SK-N-SH treated with all-trans-retinoic acid at 6 μM for 48 hours (cell line): ENCODE measurements around the gene ITGB2.

Source experiments
- ARNTL ChIP-seq: fragments of 450-650 bp; formaldehyde crosslinking; IDR thresholded peaks from 2 replicates; pipeline ENCODE4 v1.5.0; 2020; ENCODE audit warnings: low read depth, mild to moderate bottlenecking, moderate library complexity, borderline replicate concordance
- CSDC2 ChIP-seq: fragments of 250-450 bp; sonication (Bioruptor Pico); IDR thresholded peaks from 2 replicates; pipeline ENCODE4 v1.5.0; 2020; ENCODE audit warnings: mild to moderate bottlenecking, moderate library complexity
- PPARA ChIP-seq: fragments of 250-450 bp; sonication (Bioruptor Pico); IDR thresholded peaks from 2 replicates; pipeline ENCODE4 v1.5.0; 2020; ENCODE audit warnings: mild to moderate bottlenecking, borderline replicate concordance
- SNAI2 ChIP-seq: fragments of 250-450 bp; sonication (Bioruptor Pico); IDR thresholded peaks from 2 replicates; pipeline ENCODE4 v1.5.0; 2020; ENCODE audit warnings: mild to moderate bottlenecking, moderate library complexity
- TCF4 ChIP-seq: fragments of 250-450 bp; sonication (Bioruptor Pico); IDR thresholded peaks from 2 replicates; pipeline ENCODE4 v1.8.0; 2021; ENCODE audit warnings: mild to moderate bottlenecking, moderate library complexity, borderline replicate concordance
- ZC3H10 ChIP-seq: fragments of 250-450 bp; sonication (Bioruptor Pico); IDR thresholded peaks from 2 replicates; pipeline ENCODE4 v1.5.1; 2021; ENCODE audit warnings: mild to moderate bottlenecking, moderate library complexity
- TF ChIP-seq, protein P1 (sequence below): fragments of 250-450 bp; sonication (Bioruptor Pico); IDR thresholded peaks from 2 replicates; pipeline ENCODE4 v1.8.0; 2021; ENCODE audit warnings: low read depth, mild to moderate bottlenecking, moderate library complexity, borderline replicate concordance

DNA sequence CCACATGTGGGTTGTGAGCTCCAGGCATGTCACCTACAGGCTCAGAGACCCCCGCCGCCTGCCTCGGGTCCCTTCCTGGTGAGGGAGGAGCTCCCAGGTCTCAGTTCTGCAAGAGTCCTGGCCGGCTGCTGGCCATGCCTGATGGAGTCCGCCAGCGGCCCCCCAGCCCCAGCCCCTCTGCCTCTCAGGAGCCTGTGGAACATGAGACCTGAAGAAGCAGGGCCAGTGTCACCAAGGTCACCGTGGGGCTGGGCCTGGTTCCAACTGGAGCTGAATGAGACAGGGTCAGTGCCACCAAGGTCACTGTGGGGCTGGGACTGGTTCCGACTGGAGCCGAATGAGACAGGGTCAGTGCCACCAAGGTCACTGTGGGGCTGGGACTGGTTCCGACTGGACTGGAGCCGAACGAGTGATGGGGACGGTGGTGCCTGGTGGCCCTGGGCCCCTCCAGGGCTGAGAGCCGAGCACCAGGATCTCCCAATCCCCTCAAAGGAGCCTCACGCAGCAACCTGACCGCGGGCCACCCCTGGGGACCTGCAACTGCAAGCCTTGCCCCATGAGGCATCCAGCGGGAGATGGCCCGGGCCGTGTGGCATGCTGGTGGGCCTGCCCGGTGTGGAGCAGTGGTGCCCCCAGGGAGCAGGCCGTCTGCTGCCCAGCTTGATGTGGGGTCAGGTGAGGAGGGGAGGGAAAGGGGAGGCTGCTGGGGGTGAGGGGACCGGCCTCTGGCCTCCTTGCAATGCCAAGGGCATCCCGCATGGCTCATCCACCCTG is 32.7 kb downstream of the ITGB2 start:
- TF ChIP-seq TCF4 (no peak), ARNTL (no peak), SNAI2 (CRISPR knock-in tag) (no peak), CSDC2 (CRISPR knock-in tag) (no peak), PPARA (no peak), ZC3H10 (no peak)
- TF ChIP-seq, protein P1, sequence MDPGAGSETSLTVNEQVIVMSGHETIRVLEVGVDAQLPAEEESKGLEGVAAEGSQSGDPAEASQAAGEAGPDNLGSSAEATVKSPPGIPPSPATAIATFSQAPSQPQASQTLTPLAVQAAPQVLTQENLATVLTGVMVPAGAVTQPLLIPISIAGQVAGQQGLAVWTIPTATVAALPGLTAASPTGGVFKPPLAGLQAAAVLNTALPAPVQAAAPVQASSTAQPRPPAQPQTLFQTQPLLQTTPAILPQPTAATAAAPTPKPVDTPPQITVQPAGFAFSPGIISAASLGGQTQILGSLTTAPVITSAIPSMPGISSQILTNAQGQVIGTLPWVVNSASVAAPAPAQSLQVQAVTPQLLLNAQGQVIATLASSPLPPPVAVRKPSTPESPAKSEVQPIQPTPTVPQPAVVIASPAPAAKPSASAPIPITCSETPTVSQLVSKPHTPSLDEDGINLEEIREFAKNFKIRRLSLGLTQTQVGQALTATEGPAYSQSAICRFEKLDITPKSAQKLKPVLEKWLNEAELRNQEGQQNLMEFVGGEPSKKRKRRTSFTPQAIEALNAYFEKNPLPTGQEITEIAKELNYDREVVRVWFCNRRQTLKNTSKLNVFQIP (CRISPR knock-in tag) = no peak
